ENCODE measurements around the gene SLC6A13.

GRCh38 chr12:265096-265495 lies 2.5 kb upstream of the SLC6A13 start:
- no peak for TF ChIP-seq CTCF (IDR thresholded peaks at IDR 0.05)
- TF ChIP-seq POLR2A (IDR thresholded peaks at IDR 0.05): no peak

Measured in right lobe of liver (tissue), 4 donors.